Keratinocyte (primary cell): ENCODE measurements around the gene PDIA2. TPM values are rescaled to one million over a fixed set of nuclear protein-coding genes. Genes with fewer than 3 reads are reported as not detected.

ENCODE experiments used
- DNase-seq: peaks from one replicate; pipeline ENCODE4 v3.0.0-alpha.2; 2011; ENCODE audit warnings: low read depth, missing footprints, low spot score
- FAIRE-seq: peaks from 2 replicates; lab custom pipeline; 2011; peaks lifted over from hg19 to GRCh38; lab: Jason Lieb, UNC
- H2AFZ ChIP-seq: 2 replicates; pipeline ENCODE4 v1.6.0; 2012; ENCODE audit warnings: low read length, control low read depth, inconsistent platforms; ENCODE audit not compliant: control insufficient read depth
- H3K27ac ChIP-seq: 2 replicates; pipeline ENCODE4 v1.5.1; 2011; ENCODE audit warnings: low read length; ENCODE audit not compliant: control insufficient read depth, insufficient read depth
- H3K27me3 ChIP-seq: 3 replicates; pipeline ENCODE4 v1.6.0; 2011; ENCODE audit warnings: low read length; ENCODE audit not compliant: control insufficient read depth, insufficient read depth; ENCODE audit errors: extremely low read depth
- H3K36me3 ChIP-seq, 2 experiments: 2 replicates in 1 of 2; 3 replicates in 1 of 2; pipeline ENCODE4 v1.5.1; 2011; ENCODE audit warnings: low read length in 2 of 2, mild to moderate bottlenecking in 1 of 2; ENCODE audit not compliant: control insufficient read depth in 2 of 2, insufficient read depth in 2 of 2; ENCODE audit errors: extremely low read depth in 1 of 2
- H3K4me1 ChIP-seq: 3 replicates; pipeline ENCODE4 v1.5.1; 2011; ENCODE audit warnings: low read length; ENCODE audit not compliant: control insufficient read depth, insufficient read depth; ENCODE audit errors: extremely low read depth
- H3K4me2 ChIP-seq: 3 replicates; pipeline ENCODE4 v1.6.0; 2011; ENCODE audit warnings: low read depth, low read length; ENCODE audit not compliant: control insufficient read depth, insufficient read depth; ENCODE audit errors: extremely low read depth
- H3K4me3 ChIP-seq, 3 experiments: fragments of 200-600 bp in 1 of 3; sonication (generic) in 1 of 3; 2 replicates in 2 of 3; 3 replicates in 1 of 3; pipeline ENCODE4 v1.5.1; 2011 to 2016; ENCODE audit warnings: low read length in 3 of 3, mild to moderate bottlenecking in 3 of 3, control low read depth in 2 of 3, inconsistent platforms in 1 of 3, low read depth in 1 of 3, mixed read lengths in 1 of 3, mixed run types in 1 of 3, moderate library complexity in 1 of 3; ENCODE audit not compliant: control insufficient read depth in 2 of 3, insufficient read depth in 2 of 3; ENCODE audit errors: extremely low read depth in 1 of 3
- H3K79me2 ChIP-seq: 2 replicates; pipeline ENCODE4 v1.6.0; 2012; ENCODE audit warnings: low read length; ENCODE audit not compliant: control insufficient read depth, insufficient read depth
- H3K9ac ChIP-seq: 3 replicates; pipeline ENCODE4 v1.6.0; 2011; ENCODE audit warnings: low read length; ENCODE audit not compliant: control insufficient read depth, insufficient read depth; ENCODE audit errors: extremely low read depth
- H3K9me1 ChIP-seq: 3 replicates; pipeline ENCODE4 v1.6.0; 2011; ENCODE audit warnings: low read length; ENCODE audit not compliant: control insufficient read depth, insufficient read depth; ENCODE audit errors: extremely low read depth
- H3K9me3 ChIP-seq: 2 replicates; pipeline ENCODE4 v1.5.1; 2012; ENCODE audit warnings: low read depth, low read length; ENCODE audit not compliant: control insufficient read depth
- H4K20me1 ChIP-seq: 3 replicates; pipeline ENCODE4 v1.6.0; 2011; ENCODE audit warnings: low read length; ENCODE audit not compliant: control insufficient read depth, insufficient read depth; ENCODE audit errors: extremely low read depth
- CTCF ChIP-seq, 3 experiments: IDR thresholded peaks in 1 of 3; conservative IDR thresholded peaks in 1 of 3; optimal IDR thresholded peaks in 1 of 3; 2 replicates in 2 of 3; 3 replicates in 1 of 3; pipeline versions ENCODE3 to v1.5.1; 2011; ENCODE audit warnings: low read length in 3 of 3, mild to moderate bottlenecking in 3 of 3, moderate library complexity in 2 of 3, control low read depth in 1 of 3, inconsistent platforms in 1 of 3; ENCODE audit not compliant: insufficient read depth in 2 of 3; ENCODE audit errors: extremely low read depth in 1 of 3
- EZH2 ChIP-seq: IDR thresholded peaks from one replicate; pipeline ENCODE4 v1.6.1; 2012; ENCODE audit warnings: inconsistent platforms, mild to moderate bottlenecking, low read length, moderate library complexity
- dilution Hi-C: fragments of 300-500 bp; cut with MboI; formaldehyde crosslinking; loops from one replicate; pipeline ENCODE4 v1.7.0; 2020; ENCODE audit warnings: low sequenced_read_pairs; ENCODE audit not compliant: extremely low pct_ligation_motif_present
- polyA plus RNA-seq, 5 experiments: library from polyadenylated mRNA; depleted of rRNA in 3 of 5; stranded (reverse) in 3 of 5; stranded (forward) in 1 of 5; unstranded in 1 of 5; fragments of >200 nt; gene quantifications; 1 replicate in 1 of 5; 2 replicates in 3 of 5; 3 replicates in 1 of 5; pipeline versions ENCODE4 v1.2.1 to v1.2.3, GENCODE V29; 2011 to 2012; ENCODE audit warnings: missing spikeins in 2 of 5, low read depth in 1 of 5, low replicate concordance in 1 of 5

The PDIA2 gene
- polyA plus RNA-seq, 1 donor (not counting 4 experiments of a cell fraction or from before 2014, with no cell fraction given) = 0.42 TPM

- TF ChIP-seq EZH2 (no peak), CTCF (optimal IDR thresholded peaks at IDR 0.05 in 1 of 3, IDR thresholded peaks at IDR 0.05 in 1 of 3, conservative IDR thresholded peaks at IDR 0.05 in 1 of 3; ENCODE audit: extremely low read depth in 1 of 3, insufficient read depth in 2 of 3, low read length in 3 of 3) (no peak)
- H4K20me1 ChIP-seq = no peaks in the 10 kb centered on the region
- dilution Hi-C loops = no loop called here
- H3K4me3 ChIP-seq = no peak overlapping the region
- H3K4me2 ChIP-seq = no peak overlapping the region
- no peaks in the 10 kb centered on the region for H3K36me3 ChIP-seq
- FAIRE-seq (no peak), DNase-seq (no peak)
- H3K9me3 ChIP-seq = no peaks in the 10 kb centered on the region
- no peaks in the 10 kb centered on the region for H3K9me1 ChIP-seq
- peaks cover 30% of the 10 kb centered on the region for H3K27me3 ChIP-seq
- H2AFZ ChIP-seq = no peak overlapping the region
- H3K27ac ChIP-seq = no peak overlapping the region
- no peaks in the 10 kb centered on the region for H3K79me2 ChIP-seq
- H3K9ac ChIP-seq = no peak overlapping the region
- peaks cover 12% of the 10 kb centered on the region for H3K4me1 ChIP-seq
These were observed 12.3 kb upstream of the PDIA2 start for GRCh38 chr16:270381-271255.

- no peaks in the 10 kb centered on the region for H3K36me3 ChIP-seq
- TF ChIP-seq EZH2 = no peak
- no peak for TF ChIP-seq CTCF (optimal IDR thresholded peaks at IDR 0.05 in 1 of 3, IDR thresholded peaks at IDR 0.05 in 1 of 3, conservative IDR thresholded peaks at IDR 0.05 in 1 of 3; ENCODE audit: extremely low read depth in 1 of 3, insufficient read depth in 2 of 3, low read length in 3 of 3)
- H3K79me2 ChIP-seq = no peaks in the 10 kb centered on the region
- DNase-seq (no peak), FAIRE-seq (no peak)
- H3K9me3 ChIP-seq = no peaks in the 10 kb centered on the region
- no peak overlapping the region for H3K9ac ChIP-seq
- peaks cover 7% of the 10 kb centered on the region for H3K4me1 ChIP-seq
- H3K9me1 ChIP-seq = no peaks in the 10 kb centered on the region
- H3K27me3 ChIP-seq = peaks cover 39% of the 10 kb centered on the region
- no peak overlapping the region for H3K27ac ChIP-seq
- H4K20me1 ChIP-seq = no peaks in the 10 kb centered on the region
- dilution Hi-C loops = no loop called here
- no peak overlapping the region for H2AFZ ChIP-seq
- H3K4me3 ChIP-seq = no peak overlapping the region
- no peak overlapping the region for H3K4me2 ChIP-seq
These were observed 10.1 kb upstream of the PDIA2 start for GRCh38 chr16:272633-273546.
